Measurements from ENCODE around the gene WNT9B.
A peak's percentile ranks its signal among the peaks of the same experiment; 100 is the strongest.
"Not testable (repeated sequence)": the region's sequence is repeated elsewhere in the genome, so short reads cannot be mapped to it uniquely, and the experiment has no call there.

Gene WNT9B

GRCh38 chr17:46911311-46911710, 59.9 kb downstream of the WNT9B start:
- DNase-seq (ENCODE audit: low spot score), result no peak

- no peak for DNase-seq (ENCODE audit: low spot score)
These were observed 64.2 kb downstream of the WNT9B start for GRCh38 chr17:46915596-46915995.

GRCh38 chr17:46916211-46916610, 64.8 kb downstream of the WNT9B start:
- no peak for DNase-seq (ENCODE audit: low spot score)

GRCh38 chr17:46916623-46917022, 65.2 kb downstream of the WNT9B start:
- no peak for DNase-seq (ENCODE audit: low spot score)

GRCh38 chr17:46917041-46917440, 65.7 kb downstream of the WNT9B start:
- DNase-seq (ENCODE audit: low spot score), result no peak

GRCh38 chr17:46917516-46917915, 66.1 kb downstream of the WNT9B start:
- no peak for DNase-seq (ENCODE audit: low spot score)

GRCh38 chr17:46921962-46922361, 70.6 kb downstream of the WNT9B start:
- DNase-seq (ENCODE audit: low spot score), result not testable (repeated sequence)

- no peak for DNase-seq (ENCODE audit: low spot score)
These were observed 71.1 kb downstream of the WNT9B start for GRCh38 chr17:46922487-46922803.

- DNase-seq (ENCODE audit: low spot score), result peak; percentile 91
These were observed 71.6 kb downstream of the WNT9B start, which contains the start of gene GOSR2 for GRCh38 chr17:46922804-46923635. GOSR2 (plus strand) TSS chr17:46923160; CDS start chr17:46923193, 33 bp downstream.

- DNase-seq (ENCODE audit: low spot score), result no peak
These were observed 73.9 kb downstream of the WNT9B start for GRCh38 chr17:46925185-46925868.

GRCh38 chr17:46928467-46929261, 77.3 kb downstream of the WNT9B start:
- no peak for DNase-seq (ENCODE audit: low spot score)

- peak; percentile 11 for DNase-seq (ENCODE audit: low spot score)
These were observed 78.0 kb downstream of the WNT9B start for GRCh38 chr17:46929413-46929812.

- DNase-seq (ENCODE audit: low spot score), result no peak
These were observed 78.7 kb downstream of the WNT9B start for GRCh38 chr17:46930051-46930450.

- DNase-seq (ENCODE audit: low spot score), result no peak
These were observed 80.2 kb downstream of the WNT9B start for GRCh38 chr17:46931596-46931995.

GRCh38 chr17:46935658-46936266, 84.4 kb downstream of the WNT9B start:
- DNase-seq (ENCODE audit: low spot score), result no peak

All from RKO (cell line).